GM23338 (cell line): Measurements from ENCODE around the gene C10orf105.

Source experiments
- CREB1 ChIP-seq: fragments of 250-450 bp; sonication (Bioruptor Pico); IDR thresholded peaks from 2 replicates; pipeline ENCODE4 v1.5.0; 2020; ENCODE audit warnings: low read depth, mild to moderate bottlenecking, moderate library complexity
- CTCF ChIP-seq, 2 experiments: fragments of 200-600 bp in 1 of 2; sonication (generic) in 1 of 2; conservative IDR thresholded peaks; 2 replicates each; pipeline versions ENCODE4 v1.5.1 to v1.6.1; 2016 to 2017; ENCODE audit warnings: antibody characterized with exemption in 2 of 2, low read depth in 2 of 2, mild to moderate bottlenecking in 2 of 2, moderate library complexity in 1 of 2
- ETS1 ChIP-seq: IDR thresholded peaks from 2 replicates; pipeline ENCODE4 v1.6.1; 2016; ENCODE audit warnings: antibody characterized with exemption
- EZH2 ChIP-seq: fragments of 200-600 bp; sonication (generic); IDR thresholded peaks from one replicate; pipeline ENCODE4 v1.8.0; 2017; ENCODE audit warnings: antibody characterized with exemption, mild to moderate bottlenecking, low read depth; ENCODE audit not compliant: unreplicated experiment
- EZH2phosphoT487 ChIP-seq: fragments of 200-600 bp; sonication (generic); IDR thresholded peaks from one replicate; pipeline ENCODE4 v1.8.1; 2018; ENCODE audit warnings: antibody characterized with exemption; ENCODE audit not compliant: unreplicated experiment
- JUNB ChIP-seq: IDR thresholded peaks from one replicate; pipeline ENCODE4 v1.6.1; 2016; ENCODE audit warnings: antibody characterized with exemption; ENCODE audit not compliant: unreplicated experiment
- POLR2AphosphoS5 ChIP-seq: IDR thresholded peaks from 2 replicates; pipeline ENCODE4 v1.6.1; 2016; ENCODE audit warnings: antibody characterized with exemption, low read depth
- REST ChIP-seq: IDR thresholded peaks from one replicate; pipeline ENCODE4 v1.6.1; 2018; ENCODE audit warnings: antibody characterized with exemption; ENCODE audit not compliant: unreplicated experiment
- STAT1 ChIP-seq: IDR thresholded peaks from one replicate; pipeline ENCODE4 v1.6.1; 2016; ENCODE audit warnings: antibody characterized with exemption; ENCODE audit not compliant: unreplicated experiment
- ZNF114 ChIP-seq: fragments of 250-450 bp; sonication (Bioruptor Pico); IDR thresholded peaks from 2 replicates; pipeline ENCODE4 v1.5.0; 2020; ENCODE audit warnings: mild to moderate bottlenecking, moderate library complexity
- ZNF331 ChIP-seq: fragments of 250-450 bp; sonication (Bioruptor Pico); IDR thresholded peaks from 2 replicates; pipeline ENCODE4 v1.5.0; 2020; ENCODE audit warnings: low read depth, mild to moderate bottlenecking, moderate library complexity

GRCh38 chr10:71734797-71735196, 15.2 kb upstream of the C10orf105 start:
- TF ChIP-seq CTCF (conservative IDR thresholded peaks at IDR 0.05; ENCODE audit: low read depth in 2 of 2) (no peak), REST (no peak), EZH2 (no peak), POLR2AphosphoS5 (no peak), ETS1 (no peak), STAT1 (no peak), EZH2phosphoT487 (no peak), ZNF331 (CRISPR knock-in tag) (no peak), CREB1 (CRISPR knock-in tag) (no peak), JUNB (no peak), ZNF114 (CRISPR knock-in tag) (no peak)
